H1 (cell line): ENCODE data around the gene BTRC. TPM values are rescaled to one million over a fixed set of nuclear protein-coding genes. Genes with fewer than 3 reads are reported as not detected.

Experiments used
- CTCF ChIA-PET: fragments of 300-600 bp; sonication (Branson Sonifier 250); formaldehyde crosslinking; loops from one replicate; lab custom pipeline; 2021; ENCODE audit not compliant: partially characterized antibody; lab: Charles Lee
- POLR2A ChIA-PET: fragments of 300-600 bp; sonication (Branson Sonifier 250); formaldehyde crosslinking; loops from one replicate; lab custom pipeline; 2021; ENCODE audit warnings: inconsistent platforms; ENCODE audit not compliant: partially characterized antibody; lab: Charles Lee
- DNase-seq, 2 experiments: peaks; one replicate each; pipeline versions ENCODE4 v3.0.0 to v3.0.0-alpha.2; 2010 to 2022; ENCODE audit warnings: low spot score in 2 of 2, low read depth in 1 of 2, mixed read lengths in 1 of 2
- FAIRE-seq: peaks from 2 replicates; lab custom pipeline; 2011; peaks lifted over from hg19 to GRCh38; lab: Jason Lieb, UNC
- H2AFZ ChIP-seq: 2 replicates; pipeline ENCODE4 v1.8.1; 2012; ENCODE audit warnings: low read length, inconsistent platforms
- H2AK5ac ChIP-seq: 2 replicates; pipeline ENCODE4 v1.6.1; 2013; ENCODE audit warnings: low read depth, low read length
- H2BK120ac ChIP-seq: replicated peaks from 2 replicates; pipeline ENCODE3; 2013; ENCODE audit warnings: low read depth, low read length, inconsistent platforms
- H2BK12ac ChIP-seq: 2 replicates; pipeline ENCODE4 v1.6.1; 2013; ENCODE audit warnings: low read depth, low read length
- H2BK15ac ChIP-seq: 2 replicates; pipeline ENCODE4 v1.6.1; 2013; ENCODE audit warnings: low read length
- H2BK20ac ChIP-seq: 2 replicates; pipeline ENCODE4 v1.6.1; 2013; ENCODE audit warnings: low read length
- H2BK5ac ChIP-seq: 2 replicates; pipeline ENCODE4 v1.6.1; 2013; ENCODE audit warnings: low read depth, low read length
- H3K14ac ChIP-seq: 2 replicates; pipeline ENCODE4 v1.6.1; 2013; ENCODE audit warnings: inconsistent platforms; ENCODE audit not compliant: insufficient read length
- H3K18ac ChIP-seq: 2 replicates; pipeline ENCODE4 v1.6.1; 2013; ENCODE audit warnings: low read length; ENCODE audit errors: extremely low read depth
- H3K23ac ChIP-seq: 2 replicates; pipeline ENCODE4 v1.6.1; 2013; ENCODE audit warnings: inconsistent platforms; ENCODE audit not compliant: insufficient read length
- H3K23me2 ChIP-seq: 2 replicates; pipeline ENCODE4 v1.6.1; 2013; ENCODE audit warnings: low read depth, low read length
- H3K27ac ChIP-seq: 2 replicates; pipeline ENCODE4 v1.6.1; 2011; ENCODE audit warnings: low read depth, low read length, inconsistent platforms
- H3K27me3 ChIP-seq, 4 experiments: replicated peaks in 1 of 4; 1 replicate in 1 of 4; 2 replicates in 3 of 4; pipeline versions ENCODE4 v1.6.1 to v1.8.1; 2011 to 2013; ENCODE audit warnings: low read length in 3 of 4, mild to moderate bottlenecking in 3 of 4, inconsistent platforms in 2 of 4, mixed read lengths in 2 of 4, moderate library complexity in 1 of 4; ENCODE audit not compliant: control insufficient read depth in 3 of 4, insufficient read depth in 3 of 4; ENCODE audit errors: extremely low read depth in 1 of 4
- H3K36me3 ChIP-seq, 4 experiments: 2 replicates each; pipeline versions ENCODE4 v1.6.1 to v1.8.1; 2011 to 2013; ENCODE audit warnings: mild to moderate bottlenecking in 4 of 4, low read length in 3 of 4, moderate library complexity in 2 of 4, control low read depth in 1 of 4, inconsistent platforms in 1 of 4; ENCODE audit not compliant: insufficient read depth in 4 of 4, control insufficient read depth in 2 of 4
- H3K4ac ChIP-seq: replicated peaks from 2 replicates; pipeline ENCODE3; 2013; ENCODE audit warnings: low read length, low read depth, mixed read lengths, inconsistent platforms; ENCODE audit not compliant: insufficient read length
- H3K4me1 ChIP-seq, 4 experiments: replicated peaks in 1 of 4; 1 replicate in 1 of 4; 2 replicates in 3 of 4; pipeline versions ENCODE4 v1.6.1 to v1.8.1; 2011 to 2013; ENCODE audit warnings: low read length in 3 of 4, inconsistent platforms in 2 of 4, mixed read lengths in 1 of 4; ENCODE audit not compliant: insufficient read depth in 4 of 4, control insufficient read depth in 3 of 4
- H3K4me2 ChIP-seq, 2 experiments: 2 replicates each; pipeline versions ENCODE4 v1.6.1 to v1.8.1; 2011 to 2013; ENCODE audit warnings: low read depth in 2 of 2, low read length in 2 of 2, control low read depth in 1 of 2, inconsistent platforms in 1 of 2, mild to moderate bottlenecking in 1 of 2; ENCODE audit not compliant: insufficient read depth in 1 of 2
- H3K4me3 ChIP-seq, 4 experiments: fragments of 200-600, 300-600 bp in 1 of 4; sonication (generic), shearing (Covaris generic), sonication (Bioruptor Twin) in 1 of 4; 2 replicates each; pipeline versions ENCODE4 v1.5.1 to v1.8.1; 2011 to 2016; ENCODE audit warnings: low read length in 4 of 4, low read depth in 3 of 4, control low read depth in 2 of 4, inconsistent platforms in 2 of 4, mild to moderate bottlenecking in 2 of 4, mixed read lengths in 1 of 4, moderate library complexity in 1 of 4; ENCODE audit not compliant: insufficient read depth in 2 of 4; ENCODE audit errors: extremely low read depth in 1 of 4
- H3K56ac ChIP-seq: replicated peaks from 2 replicates; pipeline ENCODE3; 2013; ENCODE audit warnings: low read depth, mild to moderate bottlenecking, mixed read lengths, low read length, inconsistent platforms; ENCODE audit not compliant: insufficient read length
- H3K79me1 ChIP-seq: 2 replicates; pipeline ENCODE4 v1.6.1; 2013; ENCODE audit warnings: low read depth, low read length, control low read depth
- H3K79me2 ChIP-seq, 2 experiments: 2 replicates each; pipeline versions ENCODE4 v1.6.1 to v1.8.1; 2012 to 2013; ENCODE audit warnings: low read length in 2 of 2, mild to moderate bottlenecking in 2 of 2, inconsistent platforms in 1 of 2; ENCODE audit not compliant: insufficient read depth in 2 of 2, control insufficient read depth in 1 of 2
- H3K9ac ChIP-seq, 4 experiments: replicated peaks in 1 of 4; 1 replicate in 1 of 4; 2 replicates in 3 of 4; pipeline versions ENCODE4 v1.6.1 to v1.8.1; 2011 to 2013; ENCODE audit warnings: low read depth in 3 of 4, low read length in 3 of 4, control low read depth in 2 of 4, mild to moderate bottlenecking in 2 of 4, moderate library complexity in 2 of 4, inconsistent platforms in 1 of 4; ENCODE audit errors: extremely low read depth in 1 of 4
- H3K9me3 ChIP-seq, 2 experiments: 2 replicates each; pipeline versions ENCODE4 v1.6.1 to v1.8.1; 2012 to 2013; ENCODE audit warnings: mild to moderate bottlenecking in 2 of 2, moderate library complexity in 2 of 2, control low read depth in 1 of 2, inconsistent platforms in 1 of 2, low read depth in 1 of 2, low read length in 1 of 2, mixed read lengths in 1 of 2; ENCODE audit not compliant: insufficient read depth in 2 of 2
- H4K20me1 ChIP-seq, 2 experiments: replicated peaks in 1 of 2; 2 replicates each; pipeline versions ENCODE3 to v1.8.1; 2011 to 2013; ENCODE audit warnings: inconsistent platforms in 2 of 2, low read length in 2 of 2, mild to moderate bottlenecking in 1 of 2; ENCODE audit not compliant: insufficient read depth in 2 of 2, control insufficient read depth in 1 of 2
- H4K5ac ChIP-seq: 2 replicates; pipeline ENCODE4 v1.6.1; 2013; ENCODE audit warnings: low read length, low read depth, mixed read lengths, inconsistent platforms; ENCODE audit not compliant: insufficient read length
- H4K8ac ChIP-seq: 2 replicates; pipeline ENCODE4 v1.8.0; 2013; ENCODE audit warnings: mild to moderate bottlenecking, moderate library complexity, low read length, inconsistent platforms; ENCODE audit not compliant: insufficient read depth; ENCODE audit errors: extremely low read depth
- H4K91ac ChIP-seq: replicated peaks from 2 replicates; pipeline ENCODE3; 2013; ENCODE audit warnings: low read length, mixed read lengths, inconsistent platforms; ENCODE audit not compliant: insufficient read length
- KDM5A ChIP-seq: fragments of 200-600 bp; IDR thresholded peaks from 2 replicates; pipeline ENCODE4 v1.7.1; 2012; ENCODE audit warnings: mild to moderate bottlenecking, low read length, inconsistent platforms, mixed read lengths
- polyA plus RNA-seq, 7 experiments: library from polyadenylated mRNA; depleted of rRNA in 3 of 7; stranded (reverse) in 5 of 7; unstranded in 2 of 7; fragments of >200 nt in 5 of 7; fragments of 200-250 nt in 2 of 7; gene quantifications; 1 replicate in 5 of 7; 2 replicates in 1 of 7; 4 replicates in 1 of 7; pipeline versions ENCODE4 v1.2.1 to v1.2.3, GENCODE V29; 2011 to 2013; ENCODE audit warnings: missing spikeins in 2 of 7, mixed read lengths in 2 of 7
- total RNA-seq: library from RNA; stranded (reverse); fragmentation: NEBNext Ultra II Directional; extraction: Animal tissue kit (Norgen Biotek cat#: 25700); gene quantifications from 2 replicates; pipeline ENCODE4 v1.2.1, GENCODE V29; 2021

BTRC gene
- total and polyA plus RNA-seq, 2 of the 8 experiments (the other 6 are each of a cell fraction or from before 2014, with no cell fraction given): 9.9 to 24.7 TPM

DNA sequence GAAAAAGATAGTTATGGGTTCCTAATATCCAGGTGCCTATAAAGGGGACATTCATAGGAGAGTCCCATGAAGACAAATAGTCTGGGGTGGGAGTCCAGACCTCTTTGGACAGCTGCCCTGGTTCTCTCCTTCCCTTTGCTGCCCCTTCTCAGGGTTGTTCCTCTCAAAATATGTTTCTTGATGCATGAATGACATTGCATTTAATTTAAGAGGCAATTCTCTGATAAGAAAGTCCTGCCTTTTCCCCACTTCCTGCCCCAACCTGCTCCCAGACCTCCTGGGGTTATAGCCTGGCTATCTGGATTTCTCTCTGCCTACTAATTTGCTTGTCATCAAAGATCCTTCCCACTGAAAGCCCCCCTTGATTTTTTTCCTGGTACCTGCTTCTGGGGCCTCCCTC lies 12.5 kb upstream of the BTRC start:
- Histone ChIP-seq H3K9me3 (no peaks in the 10 kb centered on the region), H3K14ac (no peak overlapping the region), H3K27me3 (no peaks in the 10 kb centered on the region; a peak in 1 of 7 replicates), H3K36me3 (no peaks in the 10 kb centered on the region), H2AK5ac (no peak overlapping the region), H3K9ac (no peak overlapping the region), H3K18ac (no peak overlapping the region), H4K20me1 (no peaks in the 10 kb centered on the region), H2BK5ac (no peak overlapping the region), H3K56ac (no peak overlapping the region), H3K23me2 (no peaks in the 10 kb centered on the region; the same call in 1 of the 2 replicates), H3K4me2 (no peak overlapping the region), H4K8ac (no peak overlapping the region), H3K79me2 (no peaks in the 10 kb centered on the region), H2BK12ac (no peak overlapping the region), H3K4me1 (no peaks in the 10 kb centered on the region), H4K91ac (no peak overlapping the region), H2BK20ac (no peak overlapping the region), H3K23ac (no peak overlapping the region), H3K4ac (no peak overlapping the region), H2BK15ac (no peak overlapping the region), H2BK120ac (no peak overlapping the region), H2AFZ (no peak overlapping the region), H4K5ac (no peak overlapping the region), H3K27ac (no peak overlapping the region), H3K79me1 (no peaks in the 10 kb centered on the region), H3K4me3 (no peak overlapping the region)
- ChIA-PET POLR2A (interaction anchor here (0.7 to 1.2 kb wide), 3 partner anchors 8 to 11 kb away, joined by 4 to 6 read pairs (median 5); no protein-coding TSS in a partner anchor), CTCF (interaction anchor here (0.6 to 1.1 kb wide), 2 partner anchors 16 to 105 kb away, joined by 3 to 5 read pairs; no protein-coding TSS in a partner anchor)
- TF ChIP-seq KDM5A: no peak
- FAIRE-seq (no peak), DNase-seq (no peak)
